Testis (tissue), 2 donors: ENCODE data around the gene ZFAND2B.

ENCODE experiments used
- CTCF ChIP-seq, 3 experiments: fragments of 450-650 bp in 2 of 3; fragments of 200-600 bp in 1 of 3; sonication (generic) in 1 of 3; IDR thresholded peaks; one replicate each; pipeline ENCODE4 v1.5.1; 2016 to 2019; ENCODE audit warnings: antibody characterized with exemption in 3 of 3, mild to moderate bottlenecking in 2 of 3, moderate library complexity in 1 of 3
- POLR2A ChIP-seq: fragments of 450-650 bp; IDR thresholded peaks from one replicate; pipeline ENCODE4 v1.6.1; 2017; ENCODE audit warnings: antibody characterized with exemption, mild to moderate bottlenecking, moderate library complexity

- no peak for TF ChIP-seq CTCF (IDR thresholded peaks at IDR 0.05)
- no peak for TF ChIP-seq POLR2A
Measured at GRCh38 chr2:219207884-219208740, 1.5 kb downstream of the ZFAND2B start.
